GM19351 (cell line): Measurements from ENCODE around the gene ATP5F1B.

Experiments used
- ATAC-seq: cut with Tn5 transposase; IDR thresholded peaks from one replicate; pipeline ENCODE4 v1.9.1; 2021; ENCODE audit warnings: mild to moderate bottlenecking, moderate library complexity; ENCODE audit not compliant: unreplicated experiment

Gene ATP5F1B

DNA sequence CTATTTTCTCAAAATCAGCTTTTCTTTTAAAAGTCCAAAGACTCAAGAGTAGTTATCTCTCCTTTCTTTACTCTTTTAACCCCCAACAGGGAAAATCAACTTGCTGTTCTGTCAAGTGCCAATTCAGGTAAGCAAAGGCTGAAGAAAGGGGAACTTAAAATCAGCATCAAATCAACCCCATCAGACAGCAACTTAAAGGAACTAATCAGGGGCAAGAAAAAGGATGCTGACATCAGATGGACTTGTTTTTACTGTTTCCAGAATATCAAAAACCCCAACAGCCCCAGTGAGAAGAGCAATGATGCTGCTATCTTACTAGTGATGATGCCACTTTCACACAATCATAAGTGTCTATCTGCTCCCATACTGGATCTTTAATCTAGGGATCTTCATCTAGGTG is 19.1 kb downstream of the ATP5F1B start:
- ATAC-seq: no peak

DNA sequence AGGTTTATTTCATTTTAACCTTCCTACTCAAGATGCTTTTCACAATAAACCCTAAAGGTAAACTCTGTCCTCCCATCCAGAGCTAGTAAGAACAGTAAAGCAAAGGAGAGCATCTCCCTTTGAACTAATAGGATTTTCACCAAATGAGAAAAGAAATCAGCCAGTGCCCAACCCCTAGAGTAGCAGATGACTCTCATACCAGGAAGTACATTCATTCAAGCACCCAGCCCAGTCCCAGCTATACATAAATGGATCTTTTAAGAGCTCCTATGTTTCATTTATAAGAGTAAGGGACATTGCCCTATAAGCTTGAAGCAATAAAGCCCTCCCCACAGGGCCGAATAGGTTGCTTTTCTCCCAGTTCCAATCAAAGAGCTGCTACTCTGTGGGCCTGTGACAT is 23.2 kb downstream of the ATP5F1B start:
- no peak for ATAC-seq

DNA sequence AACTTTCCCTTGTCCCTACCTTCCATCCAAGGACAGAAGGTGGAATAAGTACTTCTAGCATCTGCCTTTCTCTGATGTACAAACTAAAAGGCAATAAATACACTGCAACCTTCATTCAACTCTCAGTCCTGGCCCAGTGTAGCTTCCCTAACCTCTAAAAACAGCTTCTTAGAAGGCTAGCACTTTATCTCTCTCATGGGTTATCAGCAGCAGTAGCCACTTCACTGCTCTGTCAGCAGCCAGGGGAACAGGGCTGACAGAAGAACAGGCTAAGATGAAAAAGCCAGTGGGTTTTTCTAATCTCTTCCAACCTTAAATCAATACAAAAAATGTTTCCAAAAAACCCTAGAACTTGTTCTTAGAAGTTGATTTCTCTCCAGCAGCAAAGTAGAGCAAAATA is 28.9 kb downstream of the ATP5F1B start:
- no peak for ATAC-seq

DNA sequence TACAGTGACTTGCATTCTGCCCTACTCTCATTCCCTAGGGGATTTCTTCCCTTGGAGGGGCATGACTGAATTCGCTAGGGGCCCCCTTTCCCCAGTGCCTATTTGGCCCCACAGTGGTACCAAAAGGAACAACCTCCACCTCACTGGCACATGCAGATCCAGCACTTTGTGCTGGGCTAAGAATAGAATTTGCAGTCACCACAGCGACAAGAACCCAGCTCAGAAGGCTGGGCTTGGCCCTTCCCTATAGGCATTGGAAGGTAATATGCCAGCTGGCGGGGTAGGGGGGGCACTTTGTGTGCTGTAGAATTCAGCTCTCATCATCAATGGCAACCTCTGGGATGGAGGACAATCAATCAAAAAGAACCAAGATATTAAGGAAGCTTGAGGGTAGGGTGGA is 29.5 kb downstream of the ATP5F1B start:
- no peak for ATAC-seq

- no peak for ATAC-seq
Observed at GRCh38 chr12:56614627-56615026, 31.2 kb downstream of the ATP5F1B start.

- no peak for ATAC-seq
Observed at GRCh38 chr12:56604355-56604754, 41.4 kb downstream of the ATP5F1B start.

- no peak for ATAC-seq
Observed at GRCh38 chr12:56602239-56602638, 43.5 kb downstream of the ATP5F1B start.

DNA sequence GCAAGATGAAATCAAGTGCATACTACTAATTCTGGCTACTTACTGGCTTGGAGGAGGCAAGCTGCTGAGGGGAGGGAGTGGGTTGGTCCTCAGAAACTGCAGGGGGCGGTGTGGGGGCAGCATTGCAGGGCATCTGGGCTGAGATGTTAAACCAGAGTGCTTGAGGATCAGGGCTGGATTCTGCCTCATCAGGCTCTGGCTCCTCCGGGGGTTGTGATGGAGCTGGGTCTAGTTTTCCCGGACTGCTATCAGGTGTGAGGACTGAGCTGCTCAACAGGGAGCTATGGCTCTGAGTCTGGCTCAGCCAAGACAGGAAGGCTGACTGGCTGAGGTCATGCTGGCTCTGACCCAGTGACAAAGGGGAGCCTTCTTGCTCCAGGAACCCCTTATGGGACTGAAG is 44.3 kb downstream of the ATP5F1B start:
- ATAC-seq: no peak

DNA sequence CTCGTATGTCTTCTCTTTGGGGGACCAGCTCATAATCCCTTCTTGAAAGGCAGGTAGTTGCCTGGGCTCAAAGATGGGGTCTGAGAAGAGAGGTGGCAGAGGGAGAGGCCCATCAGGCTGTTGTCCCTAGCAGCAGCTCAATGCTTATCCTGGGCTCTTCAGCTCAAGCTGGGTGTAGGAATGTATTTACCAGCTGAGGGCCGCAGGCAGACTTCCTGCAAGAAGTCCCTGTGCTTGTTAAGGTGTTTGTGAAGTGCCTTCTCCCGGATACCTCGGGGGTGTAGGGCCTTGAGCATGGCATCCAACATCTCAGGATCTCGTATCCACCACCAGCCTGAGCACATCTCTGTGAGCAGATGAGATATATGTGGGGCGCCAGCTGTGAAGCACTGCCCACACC is 45.0 kb downstream of the ATP5F1B start:
- ATAC-seq: no peak

DNA sequence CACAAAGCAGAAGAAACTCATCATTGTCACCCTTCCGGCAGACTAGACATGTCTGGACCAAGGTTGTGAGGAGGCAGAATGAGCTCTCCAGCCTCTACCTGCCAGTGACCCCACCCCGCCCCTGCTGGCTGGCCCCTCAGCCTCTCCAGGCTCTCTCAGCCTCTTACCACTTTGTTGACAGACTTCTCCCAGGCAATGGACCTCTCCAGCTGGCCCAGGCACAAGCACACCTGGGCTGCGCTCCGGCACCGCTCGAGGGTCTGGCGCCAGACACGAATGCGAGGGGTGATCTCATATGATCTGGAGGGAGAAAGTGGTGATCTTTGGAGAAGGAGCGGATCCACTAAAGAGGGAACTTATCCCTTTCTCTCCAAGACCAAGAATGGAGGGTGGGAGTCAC is 46.0 kb downstream of the ATP5F1B start:
- ATAC-seq: no peak

DNA sequence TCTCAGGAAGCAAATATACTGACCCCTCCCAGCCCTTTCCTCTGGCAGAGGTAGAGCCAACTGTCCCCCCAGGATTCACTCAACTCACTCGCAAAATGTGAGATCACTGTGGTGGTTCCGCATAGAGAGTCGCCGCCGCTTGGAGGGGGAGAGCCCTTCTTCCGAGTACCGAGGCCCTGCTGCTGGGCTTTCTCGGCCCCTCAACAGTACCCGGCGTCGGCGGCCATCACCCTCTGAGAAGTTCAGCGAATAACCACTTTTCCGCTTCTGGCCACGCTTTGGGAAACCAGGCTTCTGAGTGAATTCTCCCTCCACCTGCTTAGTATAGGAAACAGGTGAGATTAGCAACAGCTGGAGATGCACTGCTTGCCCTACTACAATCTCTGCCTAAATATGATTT is 46.7 kb downstream of the ATP5F1B start:
- ATAC-seq: no peak

- no peak for ATAC-seq
Observed at GRCh38 chr12:56596815-56597214, 49.0 kb downstream of the ATP5F1B start.

DNA sequence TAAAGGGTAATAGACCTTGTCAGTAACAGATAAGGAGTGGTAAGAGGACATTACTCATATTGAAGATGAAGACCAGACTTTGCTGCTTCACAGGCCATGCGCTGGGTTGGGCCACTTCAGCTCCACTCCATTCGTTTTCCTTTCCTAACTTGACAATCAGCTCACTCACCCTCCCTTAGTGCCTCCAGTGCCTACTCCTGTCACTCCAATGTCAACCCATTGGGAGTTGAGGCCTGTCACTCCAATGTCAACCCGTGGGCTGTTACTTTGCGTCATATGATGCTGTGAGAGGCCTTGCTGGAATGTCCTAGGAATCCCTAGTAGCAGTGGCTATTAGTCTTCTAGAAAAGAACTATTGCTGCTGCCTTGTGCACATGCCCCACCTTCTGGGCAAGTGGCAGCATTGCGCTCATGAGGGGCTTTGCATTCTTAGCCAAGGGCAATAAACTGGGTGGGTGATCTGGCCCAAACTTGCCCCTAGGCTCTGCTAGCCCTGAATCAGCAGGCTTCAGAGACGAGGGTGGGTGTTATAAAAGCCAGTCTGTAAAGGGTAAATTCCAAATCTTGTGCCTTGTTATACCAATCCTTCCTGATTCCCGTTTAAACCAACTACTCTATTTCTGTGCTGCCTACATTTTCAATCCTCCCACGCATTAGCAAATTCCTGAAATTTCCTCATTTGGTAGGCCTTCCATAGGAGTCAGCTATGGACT is 51.7 kb downstream of the ATP5F1B start:
- ATAC-seq: no peak

DNA sequence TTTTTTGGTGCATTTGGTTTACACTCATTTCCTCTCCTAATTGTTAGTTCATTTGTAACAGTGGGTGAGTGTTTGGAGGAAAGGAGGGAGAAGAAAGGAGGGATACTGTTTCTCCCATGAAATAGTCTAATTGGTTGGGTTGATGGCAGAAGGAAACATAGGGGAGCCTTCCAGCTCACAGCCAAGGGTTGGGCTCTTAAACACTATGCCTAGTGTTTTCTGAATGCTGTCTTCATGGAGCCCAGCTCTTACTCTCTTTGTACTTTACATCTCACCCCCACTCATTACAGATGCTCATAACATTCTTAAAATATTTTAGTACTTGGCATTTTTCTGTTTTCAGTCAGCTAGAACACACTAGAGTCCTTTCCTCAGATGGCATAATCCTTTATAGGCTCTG is 53.8 kb downstream of the ATP5F1B start:
- no peak for ATAC-seq

- no peak for ATAC-seq
Observed at GRCh38 chr12:56591126-56591525, 54.7 kb downstream of the ATP5F1B start.

DNA sequence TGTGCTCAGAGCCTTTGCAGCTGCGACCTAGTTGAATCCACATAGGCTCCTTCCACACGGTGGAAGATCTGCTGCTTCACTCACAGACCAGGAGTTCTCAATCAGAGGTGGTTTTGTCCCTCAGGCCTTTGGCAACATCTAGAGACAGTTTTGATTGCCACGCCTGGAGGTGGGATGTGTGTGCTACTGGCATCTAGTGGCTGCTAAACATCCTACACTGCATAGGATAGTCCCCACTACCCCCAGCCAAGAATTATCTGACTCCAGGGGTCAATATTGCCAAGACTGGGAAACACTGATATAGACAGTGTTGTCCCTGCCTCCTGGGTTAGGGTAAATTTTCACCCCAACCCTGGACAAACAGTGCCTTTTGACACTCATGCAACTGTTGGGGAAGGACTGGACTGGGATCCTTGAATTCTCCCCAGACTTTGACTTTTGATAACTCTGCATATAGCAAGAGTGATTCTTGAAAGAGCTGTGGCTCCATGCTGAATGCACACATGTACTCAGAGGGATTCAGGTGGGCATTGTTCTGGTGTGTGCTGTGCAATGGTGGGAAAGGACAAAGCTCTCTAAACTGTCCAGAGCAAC is 55.5 kb downstream of the ATP5F1B start:
- ATAC-seq: peak; percentile 60

GRCh38 chr12:56589783-56590182 is 56.0 kb downstream of the ATP5F1B start:
- ATAC-seq: no peak
